ENCODE data around the gene MTA3.

The MTA3 gene

GRCh38 chr2:42566837-42567321 lies 1.6 kb upstream of the MTA3 start:
- TF ChIP-seq, protein P1, sequence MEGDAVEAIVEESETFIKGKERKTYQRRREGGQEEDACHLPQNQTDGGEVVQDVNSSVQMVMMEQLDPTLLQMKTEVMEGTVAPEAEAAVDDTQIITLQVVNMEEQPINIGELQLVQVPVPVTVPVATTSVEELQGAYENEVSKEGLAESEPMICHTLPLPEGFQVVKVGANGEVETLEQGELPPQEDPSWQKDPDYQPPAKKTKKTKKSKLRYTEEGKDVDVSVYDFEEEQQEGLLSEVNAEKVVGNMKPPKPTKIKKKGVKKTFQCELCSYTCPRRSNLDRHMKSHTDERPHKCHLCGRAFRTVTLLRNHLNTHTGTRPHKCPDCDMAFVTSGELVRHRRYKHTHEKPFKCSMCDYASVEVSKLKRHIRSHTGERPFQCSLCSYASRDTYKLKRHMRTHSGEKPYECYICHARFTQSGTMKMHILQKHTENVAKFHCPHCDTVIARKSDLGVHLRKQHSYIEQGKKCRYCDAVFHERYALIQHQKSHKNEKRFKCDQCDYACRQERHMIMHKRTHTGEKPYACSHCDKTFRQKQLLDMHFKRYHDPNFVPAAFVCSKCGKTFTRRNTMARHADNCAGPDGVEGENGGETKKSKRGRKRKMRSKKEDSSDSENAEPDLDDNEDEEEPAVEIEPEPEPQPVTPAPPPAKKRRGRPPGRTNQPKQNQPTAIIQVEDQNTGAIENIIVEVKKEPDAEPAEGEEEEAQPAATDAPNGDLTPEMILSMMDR (conservative IDR thresholded peaks at IDR 0.05; ENCODE audit: low read depth, low read length) = no peak
- peak; percentile 16 for DNase-seq (ENCODE audit: low read depth)
- no peak overlapping the region for H3K4me3 ChIP-seq (ENCODE audit: low read depth, low read length)

DNA sequence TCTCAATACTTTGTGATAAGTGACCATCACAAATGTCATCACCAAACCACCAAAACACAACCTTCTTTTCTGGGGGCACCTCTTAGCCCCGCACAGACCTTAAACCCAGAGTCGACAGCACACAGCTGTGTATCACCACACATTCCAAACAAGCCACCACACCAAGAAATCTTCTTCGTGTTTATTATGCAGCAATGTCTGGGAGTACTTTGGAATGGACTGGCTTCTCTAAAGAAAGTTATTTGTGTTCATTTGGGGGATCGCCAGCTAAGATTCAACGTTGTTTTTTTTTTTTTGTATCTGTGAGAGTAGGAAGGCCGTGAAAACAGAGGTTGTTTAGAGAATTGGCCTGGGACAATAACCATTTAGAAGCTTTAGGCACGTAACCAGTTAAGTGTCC lies 1.1 kb upstream of the MTA3 start:
- no peak overlapping the region for H3K4me3 ChIP-seq (ENCODE audit: low read depth, low read length)
- TF ChIP-seq, protein P1 (conservative IDR thresholded peaks at IDR 0.05; ENCODE audit: low read depth, low read length) = no peak
- DNase-seq (ENCODE audit: low read depth) = peak; percentile 79

- H3K4me3 ChIP-seq (ENCODE audit: low read depth, low read length) = peak overlapping the region; percentile 82
- DNase-seq (ENCODE audit: low read depth) = peak; percentile 67
- TF ChIP-seq, protein P1 (conservative IDR thresholded peaks at IDR 0.05; ENCODE audit: low read depth, low read length) = no peak
These were observed 529 bp upstream of the MTA3 start for GRCh38 chr2:42567806-42568400.

DNA sequence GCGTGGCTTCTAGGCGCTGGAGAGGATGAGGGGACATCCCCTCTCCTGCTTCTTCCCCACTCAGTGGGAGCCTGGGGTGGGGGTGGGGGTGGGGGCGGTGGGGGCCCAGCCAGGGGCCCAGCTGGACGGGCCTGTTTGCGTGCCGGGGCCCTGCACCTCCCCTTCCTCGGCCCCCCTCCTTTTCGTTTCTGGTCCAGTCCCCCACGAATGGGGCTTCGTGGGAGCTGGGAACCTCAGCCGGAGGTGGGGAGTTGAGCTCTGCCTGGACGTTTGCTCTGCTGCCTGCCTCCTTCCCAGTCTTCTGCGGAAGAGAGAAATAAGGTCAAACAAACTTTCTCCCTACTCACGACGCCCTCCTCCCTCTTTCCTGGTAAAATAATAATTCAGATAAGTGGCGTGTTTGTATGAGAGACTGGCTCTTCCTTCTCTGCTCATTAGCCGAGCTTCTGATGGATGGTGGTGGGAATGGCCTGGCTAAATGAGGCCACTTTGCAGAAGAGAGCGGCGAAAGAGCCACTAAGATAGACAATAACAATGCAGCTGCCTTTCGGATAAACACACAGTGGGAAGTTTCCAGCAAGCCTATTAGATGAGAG lies 782 bp downstream of the MTA3 start:
- DNase-seq (ENCODE audit: low read depth) = peak; percentile 47
- H3K4me3 ChIP-seq (ENCODE audit: low read depth, low read length) = peak overlapping the region; percentile 82
- TF ChIP-seq, protein P1 (conservative IDR thresholded peaks at IDR 0.05; ENCODE audit: low read depth, low read length) = no peak

- H3K4me3 ChIP-seq (ENCODE audit: low read depth, low read length) = peak overlapping the region; percentile 82
- DNase-seq (ENCODE audit: low read depth) = peak; percentile 25
- TF ChIP-seq, protein P1 (conservative IDR thresholded peaks at IDR 0.05; ENCODE audit: low read depth, low read length) = no peak
These were observed 1.5 kb downstream of the MTA3 start for GRCh38 chr2:42569883-42570282.

DNA sequence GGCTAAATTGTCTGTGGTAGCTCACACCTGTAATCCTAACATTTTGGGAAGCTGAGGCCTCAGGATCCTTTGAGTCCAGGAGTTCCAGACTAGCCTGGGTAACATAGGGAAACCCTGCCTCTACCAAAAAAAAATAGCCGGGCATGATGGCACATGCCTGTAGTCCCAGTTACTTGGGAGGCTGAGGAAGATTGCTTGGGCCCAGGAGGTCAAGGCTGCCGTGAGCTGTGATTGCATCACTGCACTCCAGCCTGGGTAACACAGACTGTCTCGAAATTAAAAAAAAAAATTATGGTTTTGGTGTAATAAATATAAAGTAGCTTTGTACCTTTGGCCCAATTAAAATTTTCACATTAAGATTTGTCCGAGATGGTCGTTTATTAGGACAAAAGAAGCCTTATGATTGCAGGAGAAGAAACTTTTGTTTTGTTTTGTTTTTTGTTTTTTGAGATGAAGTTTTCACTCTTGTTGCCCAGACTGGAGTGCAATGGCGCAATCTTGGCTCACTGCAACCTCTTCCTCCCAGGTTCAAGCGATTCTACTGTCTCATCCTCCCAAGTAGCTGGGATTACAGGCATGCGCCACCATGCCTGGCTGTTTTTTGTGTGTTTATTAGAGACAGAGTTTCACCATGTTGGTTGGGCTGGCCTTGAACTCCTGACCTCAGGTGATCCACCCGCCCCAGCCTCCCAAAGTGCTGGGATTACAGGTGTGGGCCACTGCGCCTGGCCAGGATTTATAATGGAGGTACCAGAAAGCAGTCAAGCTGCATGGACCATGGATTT lies 4.1 kb downstream of the MTA3 start:
- TF ChIP-seq, protein P1 (conservative IDR thresholded peaks at IDR 0.05; ENCODE audit: low read depth, low read length) = no peak
- H3K4me3 ChIP-seq (ENCODE audit: low read depth, low read length) = no peak overlapping the region
- DNase-seq (ENCODE audit: low read depth) = peak; percentile 7

Measured in choroid plexus epithelial cell (primary cell).